Epithelial cell of prostate (primary cell): ENCODE data around the gene TRIM14.
"Not testable (repeated sequence)": the region's sequence is repeated elsewhere in the genome, so short reads cannot be mapped to it uniquely, and the experiment has no call there.

ENCODE experiments used
- DNase-seq: peaks from one replicate; pipeline ENCODE4 v3.0.0-alpha.2; 2011; ENCODE audit warnings: low read depth, low spot score
- H3K27ac ChIP-seq: fragments of 450-650 bp; 2 replicates; pipeline ENCODE4 v1.5.1; 2017; ENCODE audit warnings: mild to moderate bottlenecking

TRIM14 gene

DNA sequence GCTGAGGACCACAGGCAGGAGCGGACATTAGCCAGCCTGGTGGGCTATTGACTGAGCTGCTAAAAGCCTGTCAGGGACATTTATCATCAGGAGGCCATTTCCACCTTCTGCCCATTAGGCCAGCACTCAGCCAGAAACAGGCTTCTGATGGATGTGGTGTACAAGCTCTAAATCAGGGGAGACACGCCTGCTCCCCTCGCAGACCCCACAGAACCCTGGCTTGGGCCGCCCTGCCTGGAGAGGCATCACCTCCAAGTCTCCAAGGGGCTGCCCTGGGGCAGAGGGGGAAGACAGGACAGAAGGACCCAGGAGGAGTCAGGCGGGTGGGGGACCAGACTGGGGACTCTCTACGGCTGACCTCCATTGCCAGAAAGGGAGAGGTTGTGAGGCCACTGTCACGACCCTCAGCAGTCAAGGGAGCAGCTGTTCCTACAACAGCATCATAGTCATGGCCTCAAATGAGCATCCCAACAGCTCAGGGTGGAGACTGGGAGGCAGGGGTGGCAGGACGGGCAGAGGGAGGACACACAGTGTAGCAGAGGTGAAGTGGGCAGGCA lies 24.0 kb upstream of the TRIM14 start:
- peak overlapping the region; percentile 99 for H3K27ac ChIP-seq
- no peak for DNase-seq

- DNase-seq = peak; percentile 52
- H3K27ac ChIP-seq = peak overlapping the region; percentile 99
Observed at GRCh38 chr9:98142182-98142907, 23.3 kb upstream of the TRIM14 start.

GRCh38 chr9:98140503-98140902 lies 21.5 kb upstream of the TRIM14 start:
- no peak overlapping the region for H3K27ac ChIP-seq
- no peak for DNase-seq

- no peak for DNase-seq
- no peak overlapping the region for H3K27ac ChIP-seq
Observed at GRCh38 chr9:98136489-98136888, 17.5 kb upstream of the TRIM14 start.

- H3K27ac ChIP-seq = no peak overlapping the region
- DNase-seq = no peak
Observed at GRCh38 chr9:98135938-98136337, 16.9 kb upstream of the TRIM14 start.

GRCh38 chr9:98135558-98135934 lies 16.5 kb upstream of the TRIM14 start:
- no peak for DNase-seq
- no peak overlapping the region for H3K27ac ChIP-seq

DNA sequence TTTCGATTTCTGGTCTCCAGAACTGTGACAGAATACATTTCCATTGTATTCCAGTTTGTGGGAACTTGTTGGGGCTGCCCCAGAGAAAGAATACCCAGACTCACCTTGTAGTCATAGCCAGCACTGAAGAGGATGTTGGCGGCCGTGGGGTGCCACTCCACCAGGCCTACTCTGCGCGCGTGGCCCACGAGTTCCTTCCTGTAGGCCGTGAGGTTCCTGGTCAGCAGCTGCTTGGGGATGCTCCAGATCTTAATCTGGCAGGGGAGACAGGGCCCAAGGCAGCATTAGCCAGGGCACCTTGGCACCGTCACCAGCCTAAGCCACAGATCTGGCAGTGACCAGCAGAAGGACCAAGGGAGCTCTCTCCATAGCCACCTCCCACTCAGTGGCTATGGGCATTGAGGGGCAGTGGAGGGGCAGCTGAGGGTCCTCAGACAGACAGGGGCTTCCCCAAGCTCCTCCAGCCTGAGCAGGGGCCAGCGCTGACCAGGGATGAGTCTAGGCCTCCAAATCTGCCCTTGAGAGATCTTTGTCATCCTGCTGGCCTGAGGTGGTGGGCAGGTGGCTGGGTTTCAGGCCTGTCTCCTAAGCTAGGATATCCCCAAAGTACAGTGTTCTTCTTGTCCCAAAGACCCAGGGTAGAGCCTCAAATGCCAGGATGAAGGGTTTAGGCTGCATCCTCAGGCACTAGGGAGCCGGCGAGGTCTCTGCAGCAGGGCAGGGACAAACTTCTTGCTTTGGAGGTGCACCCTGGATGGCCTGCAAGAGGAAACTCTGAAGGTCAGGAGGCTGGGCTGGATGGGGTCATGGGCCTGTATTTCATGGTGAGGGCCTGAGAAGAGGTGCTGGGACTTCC lies 15.9 kb upstream of the TRIM14 start:
- DNase-seq = no peak
- no peak overlapping the region for H3K27ac ChIP-seq

GRCh38 chr9:98132806-98133631 lies 14.0 kb upstream of the TRIM14 start:
- H3K27ac ChIP-seq = no peak overlapping the region
- no peak for DNase-seq

DNA sequence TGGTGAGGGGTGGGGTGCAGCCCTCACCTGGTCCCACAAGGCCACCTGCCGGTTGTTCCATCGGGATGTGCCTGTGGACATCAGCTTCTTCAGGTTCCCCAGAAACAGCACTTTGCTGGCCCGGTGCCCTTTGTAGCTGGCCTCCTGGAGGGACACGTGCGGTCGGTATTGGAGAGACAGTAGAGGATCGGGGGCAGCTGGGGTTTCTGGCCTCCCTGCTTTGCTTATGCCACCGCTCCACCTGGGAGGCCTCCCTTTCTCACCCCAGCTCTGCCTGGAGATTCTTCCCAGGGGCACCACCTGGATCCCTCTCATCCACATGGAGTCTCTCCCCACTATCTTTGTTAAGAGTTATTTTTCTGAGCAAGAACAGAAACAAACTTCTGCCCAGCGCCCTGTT lies 13.1 kb upstream of the TRIM14 start:
- DNase-seq = no peak
- H3K27ac ChIP-seq = no peak overlapping the region

DNA sequence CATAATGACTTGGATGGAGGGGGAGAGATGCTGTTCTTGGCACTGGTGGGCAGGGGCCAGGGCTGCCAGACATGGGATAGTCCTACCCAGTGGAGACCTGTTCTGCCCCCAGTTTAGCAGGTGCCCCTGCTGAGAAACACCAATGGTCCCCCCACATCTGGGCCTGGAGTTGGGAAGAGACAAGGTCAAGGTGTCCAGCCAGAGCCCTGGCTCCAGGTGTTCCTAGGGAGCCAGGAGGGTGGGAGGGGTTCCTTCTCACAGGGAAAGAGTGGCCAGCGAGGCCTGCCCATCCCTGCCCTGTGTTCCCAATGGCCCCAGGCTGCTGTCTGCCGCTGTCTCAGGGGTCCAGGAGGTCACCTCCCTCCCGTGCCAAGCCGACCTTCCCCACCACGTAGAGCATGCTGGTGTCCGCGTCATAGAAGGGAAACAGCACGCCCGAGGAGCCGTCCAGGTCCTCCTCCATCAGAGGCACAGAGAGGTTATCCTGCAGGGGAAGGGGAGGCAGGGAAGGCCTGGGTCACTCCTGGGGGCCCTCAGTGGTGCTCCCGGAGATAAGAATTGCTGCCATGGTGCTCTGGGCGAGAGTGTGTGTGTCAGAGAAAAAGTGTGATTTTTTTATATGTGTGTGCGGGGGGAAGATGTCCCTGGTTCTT lies 11.7 kb upstream of the TRIM14 start:
- no peak overlapping the region for H3K27ac ChIP-seq
- DNase-seq = no peak

- not testable (repeated sequence) for H3K27ac ChIP-seq, DNase-seq
Observed at GRCh38 chr9:98130060-98130459, 11.0 kb upstream of the TRIM14 start.

DNA sequence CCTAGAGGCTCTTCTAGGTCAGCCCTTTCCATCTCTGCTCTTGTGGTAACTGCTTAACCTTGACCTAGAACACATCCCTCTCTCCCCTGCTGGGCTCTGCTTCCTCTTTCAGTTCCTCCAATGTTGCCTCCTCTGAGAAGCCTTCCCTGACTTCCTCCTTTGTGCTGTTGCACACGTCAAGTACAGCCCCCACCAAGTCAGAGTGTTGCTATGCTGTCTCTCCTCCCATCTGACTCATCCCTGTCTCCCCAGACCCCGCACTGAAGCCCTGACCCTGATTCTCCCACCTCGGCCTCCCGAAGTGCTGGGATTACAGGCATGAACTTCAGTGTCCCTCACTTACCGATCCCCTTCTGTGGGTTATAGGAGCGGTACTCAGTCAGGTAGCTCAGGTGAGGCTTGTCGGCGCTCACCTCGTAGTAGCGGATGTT lies 10.4 kb upstream of the TRIM14 start:
- no peak overlapping the region for H3K27ac ChIP-seq

DNA sequence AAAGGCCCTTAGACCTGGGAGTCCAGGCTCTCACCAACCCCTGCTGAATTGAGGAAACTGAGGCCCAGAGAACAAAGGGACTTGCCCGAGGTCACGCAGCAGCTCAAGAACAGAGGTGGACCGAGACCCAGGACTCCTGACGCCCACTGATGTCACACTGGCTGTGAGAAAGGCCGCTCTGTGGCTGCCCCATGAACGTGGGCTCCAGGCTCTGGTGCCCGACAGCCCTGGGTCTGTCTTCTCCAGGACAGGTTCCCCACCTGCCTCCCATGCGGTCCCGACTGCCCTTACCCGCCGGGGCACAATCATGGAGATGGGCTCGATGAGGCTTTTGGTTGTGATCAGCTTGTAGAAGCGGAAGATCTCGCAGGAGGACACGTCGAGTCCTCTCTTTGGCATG lies 9.3 kb upstream of the TRIM14 start:
- no peak for DNase-seq
- H3K27ac ChIP-seq = no peak overlapping the region

More for the DNA sequence above, 10.4 kb upstream of the TRIM14 start:
- no peak for DNase-seq

DNA sequence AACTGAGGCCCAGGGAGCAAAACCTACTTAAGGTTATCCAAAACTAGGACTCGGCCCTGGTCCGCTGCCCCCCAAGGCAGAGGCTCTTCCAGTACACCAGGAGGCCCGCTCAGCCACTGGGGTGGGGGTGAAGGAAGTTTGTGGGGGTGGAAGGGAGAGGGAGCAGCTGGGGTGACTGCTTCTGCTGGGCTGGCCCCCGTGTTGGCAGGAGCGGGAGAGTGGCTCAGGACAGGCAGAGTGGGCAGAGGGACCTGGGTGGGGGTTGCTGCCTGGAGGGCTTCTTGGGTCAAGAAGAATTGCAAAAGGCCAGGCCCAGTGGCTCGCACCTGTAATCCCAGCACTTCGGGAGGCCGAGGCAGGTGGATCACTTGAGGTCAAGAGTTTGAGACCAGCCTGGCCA lies 8.2 kb upstream of the TRIM14 start:
- H3K27ac ChIP-seq = no peak overlapping the region
- no peak for DNase-seq

GRCh38 chr9:98124637-98125426 lies 5.8 kb upstream of the TRIM14 start:
- no peak for DNase-seq
- H3K27ac ChIP-seq = no peak overlapping the region

DNA sequence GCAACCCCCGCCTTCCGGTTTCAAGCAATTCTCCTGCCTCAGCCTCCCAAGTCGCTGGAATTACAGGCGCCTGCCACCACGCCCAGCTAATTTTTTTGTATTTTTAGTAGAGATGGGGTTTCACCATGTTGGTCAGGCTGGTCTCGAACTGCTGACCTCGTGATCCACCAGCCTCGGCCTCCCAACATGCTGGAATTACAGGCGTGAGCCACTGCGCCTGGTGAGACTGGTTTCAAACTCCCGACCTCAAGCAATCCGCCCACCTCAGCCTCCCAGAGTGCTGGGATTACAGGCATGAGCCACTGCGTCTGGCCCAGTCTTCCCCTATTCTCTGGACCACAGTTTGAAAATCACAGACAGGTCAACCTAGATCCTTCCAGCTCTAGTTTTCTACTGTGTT lies 5.1 kb upstream of the TRIM14 start:
- not testable (repeated sequence) for DNase-seq

DNA sequence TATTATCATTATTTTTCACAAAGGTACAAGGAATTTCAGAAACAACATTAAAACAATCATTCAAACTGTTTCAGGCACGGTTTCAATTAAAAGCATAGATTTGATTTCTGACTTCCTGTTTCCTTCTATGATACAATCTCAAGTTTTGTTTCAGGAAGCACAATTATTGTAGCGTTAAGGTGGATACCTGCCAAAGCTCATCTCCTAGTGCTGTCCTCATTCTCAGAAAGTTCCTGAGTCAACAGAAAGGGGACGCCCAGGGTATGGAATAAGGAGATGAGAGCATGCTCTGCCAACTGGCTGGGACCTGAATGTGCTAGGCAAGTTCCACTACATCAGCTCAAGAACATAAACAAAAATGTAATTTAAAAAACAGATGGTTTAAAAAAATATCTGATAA lies 2.0 kb upstream of the TRIM14 start:
- DNase-seq = no peak

More for the DNA sequence above, 5.1 kb upstream of the TRIM14 start:
- not testable (repeated sequence) for H3K27ac ChIP-seq

GRCh38 chr9:98120476-98120875 lies 1.5 kb upstream of the TRIM14 start:
- no peak for DNase-seq
- H3K27ac ChIP-seq = peak overlapping the region; percentile 76

More for the DNA sequence above, 2.0 kb upstream of the TRIM14 start:
- H3K27ac ChIP-seq = peak overlapping the region; percentile 76
